ENCODE measurements around the gene DNAJC5.

Gene DNAJC5

GRCh38 chr20:63940472-63941266 lies 45.7 kb downstream of the DNAJC5 start:
- no peak for DNase-seq (ENCODE audit: low read depth in 2 of 2)

- no peak for DNase-seq (ENCODE audit: low read depth in 2 of 2)
Measured at GRCh38 chr20:63941282-63942081, 46.6 kb downstream of the DNAJC5 start.

GRCh38 chr20:63942250-63942951 lies 47.5 kb downstream of the DNAJC5 start:
- DNase-seq (ENCODE audit: low read depth in 2 of 2) = no peak

GRCh38 chr20:63942969-63943807 lies 48.3 kb downstream of the DNAJC5 start:
- DNase-seq (ENCODE audit: low read depth in 2 of 2) = no peak

GRCh38 chr20:63943808-63944077 lies 48.8 kb downstream of the DNAJC5 start:
- DNase-seq (ENCODE audit: low read depth in 2 of 2) = no peak

- no peak for DNase-seq (ENCODE audit: low read depth in 2 of 2)
Measured at GRCh38 chr20:63944078-63944941, 49.4 kb downstream of the DNAJC5 start.

GRCh38 chr20:63945031-63945658 lies 50.2 kb downstream of the DNAJC5 start:
- DNase-seq (ENCODE audit: low read depth in 2 of 2) = no peak

GRCh38 chr20:63945921-63946920 lies 51.3 kb downstream of the DNAJC5 start:
- no peak for DNase-seq (ENCODE audit: low read depth in 2 of 2)

GRCh38 chr20:63946986-63947637 lies 52.2 kb downstream of the DNAJC5 start:
- DNase-seq (ENCODE audit: low read depth in 2 of 2) = no peak

- DNase-seq (ENCODE audit: low read depth in 2 of 2) = no peak
Measured at GRCh38 chr20:63947638-63948456, 52.9 kb downstream of the DNAJC5 start.

GRCh38 chr20:63950701-63951397 lies 55.9 kb downstream of the DNAJC5 start:
- no peak for DNase-seq (ENCODE audit: low read depth in 2 of 2)

GRCh38 chr20:63951398-63952209 lies 56.7 kb downstream of the DNAJC5 start:
- DNase-seq (ENCODE audit: low read depth in 2 of 2) = no peak

GRCh38 chr20:63952210-63952535 lies 57.2 kb downstream of the DNAJC5 start:
- no peak for DNase-seq (ENCODE audit: low read depth in 2 of 2)

- DNase-seq (ENCODE audit: low read depth in 2 of 2) = no peak
Measured at GRCh38 chr20:63952769-63953168, 57.8 kb downstream of the DNAJC5 start.

GRCh38 chr20:63953764-63954429 lies 59.0 kb downstream of the DNAJC5 start:
- DNase-seq (ENCODE audit: low read depth in 2 of 2) = no peak

Data from fibroblast of skin of left quadriceps (primary cell).